ENCODE results near the gene CPO. TPM values are rescaled to one million over a fixed set of nuclear protein-coding genes. Genes with fewer than 3 reads are reported as not detected.

The CPO gene
- total RNA-seq, 1 experiment from 2014 or later: 0.40 TPM

DNA sequence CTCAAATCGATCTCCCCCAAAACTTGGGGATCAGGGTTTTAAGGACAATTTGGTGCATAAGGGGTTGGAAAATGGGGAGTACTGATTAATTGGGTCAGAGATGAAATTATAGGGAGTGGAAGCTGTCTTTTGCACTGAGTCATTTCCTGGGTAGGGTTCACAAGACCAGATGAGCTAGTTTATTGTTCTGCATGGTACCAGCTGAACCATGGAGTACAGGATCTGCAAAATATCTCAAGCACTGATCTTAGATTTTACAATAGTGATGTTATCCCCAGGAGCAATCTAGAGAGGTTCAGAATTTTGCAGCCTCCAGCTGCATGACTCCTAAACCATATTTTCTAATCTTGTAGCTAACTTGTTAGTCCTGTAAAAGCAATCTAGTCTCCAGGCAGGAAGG is 73.1 kb downstream of the CPO start:
- Mint-ChIP-seq H3K36me3 (ENCODE audit: insufficient read depth, unreplicated experiment) (no peaks in the 10 kb centered on the region), H3K4me3 (ENCODE audit: low read depth, unreplicated experiment) (no peak overlapping the region), H3K9me3 (ENCODE audit: low read depth, unreplicated experiment) (no peaks in the 10 kb centered on the region), H3K27ac (ENCODE audit: unreplicated experiment) (no peak overlapping the region), H3K4me1 (ENCODE audit: low read depth, unreplicated experiment) (peaks cover 28% of the 10 kb centered on the region), H3K27me3 (ENCODE audit: unreplicated experiment) (no peaks in the 10 kb centered on the region)
- no TSS peak for BruUV-seq (replicated peaks)
- CTCF ChIA-PET: no interaction called here
- TF ChIP-seq, protein P1, sequence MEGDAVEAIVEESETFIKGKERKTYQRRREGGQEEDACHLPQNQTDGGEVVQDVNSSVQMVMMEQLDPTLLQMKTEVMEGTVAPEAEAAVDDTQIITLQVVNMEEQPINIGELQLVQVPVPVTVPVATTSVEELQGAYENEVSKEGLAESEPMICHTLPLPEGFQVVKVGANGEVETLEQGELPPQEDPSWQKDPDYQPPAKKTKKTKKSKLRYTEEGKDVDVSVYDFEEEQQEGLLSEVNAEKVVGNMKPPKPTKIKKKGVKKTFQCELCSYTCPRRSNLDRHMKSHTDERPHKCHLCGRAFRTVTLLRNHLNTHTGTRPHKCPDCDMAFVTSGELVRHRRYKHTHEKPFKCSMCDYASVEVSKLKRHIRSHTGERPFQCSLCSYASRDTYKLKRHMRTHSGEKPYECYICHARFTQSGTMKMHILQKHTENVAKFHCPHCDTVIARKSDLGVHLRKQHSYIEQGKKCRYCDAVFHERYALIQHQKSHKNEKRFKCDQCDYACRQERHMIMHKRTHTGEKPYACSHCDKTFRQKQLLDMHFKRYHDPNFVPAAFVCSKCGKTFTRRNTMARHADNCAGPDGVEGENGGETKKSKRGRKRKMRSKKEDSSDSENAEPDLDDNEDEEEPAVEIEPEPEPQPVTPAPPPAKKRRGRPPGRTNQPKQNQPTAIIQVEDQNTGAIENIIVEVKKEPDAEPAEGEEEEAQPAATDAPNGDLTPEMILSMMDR (IDR thresholded peaks at IDR 0.05; ENCODE audit: unreplicated experiment): no peak
- no peak for DNase-seq
- intact Hi-C loops (cut with micrococcal nuclease; ENCODE audit: unreplicated experiment): no loop called here

DNA sequence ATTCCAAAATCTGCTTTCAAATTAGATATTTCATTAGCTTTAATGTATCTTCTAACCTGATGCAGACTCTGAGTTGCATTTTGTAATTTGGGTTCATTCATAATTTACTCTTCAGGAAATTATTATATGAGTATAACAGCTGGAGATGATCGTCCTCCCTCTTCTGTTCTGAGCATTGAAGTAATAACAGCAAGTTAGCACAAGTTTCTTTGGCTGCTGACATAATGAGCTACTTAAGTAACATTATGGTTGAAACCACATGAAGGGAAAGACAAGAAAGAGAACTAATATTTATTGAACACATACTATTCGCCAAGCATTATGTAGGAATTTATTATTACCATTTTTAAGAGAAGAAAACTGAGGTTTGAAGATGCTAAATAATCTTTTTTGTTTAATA is 75.1 kb downstream of the CPO start:
- no TSS peak for BruUV-seq (replicated peaks)

DNA sequence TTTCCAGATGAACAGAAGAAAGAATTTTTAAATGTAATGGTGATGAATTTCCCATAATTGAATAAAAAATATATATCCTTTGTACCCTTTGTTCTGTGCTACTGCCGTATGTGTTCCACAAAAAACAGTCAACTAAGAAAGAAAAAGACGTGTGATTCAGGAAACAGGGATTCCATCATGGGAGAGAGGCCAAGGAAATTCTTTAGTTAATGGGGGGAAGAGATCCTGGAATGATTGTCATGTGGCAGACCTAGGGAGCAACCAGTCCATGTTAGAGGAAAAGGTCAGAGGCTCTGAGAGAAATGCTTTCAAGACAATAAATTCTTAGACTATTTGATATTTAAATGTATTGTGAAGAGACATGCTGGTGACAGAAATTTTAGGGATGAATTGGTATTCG is 76.6 kb downstream of the CPO start:
- TF ChIP-seq, protein P1 (IDR thresholded peaks at IDR 0.05; ENCODE audit: unreplicated experiment): no peak
- no TSS peak for BruUV-seq (replicated peaks)
- no peak for DNase-seq
- Mint-ChIP-seq H3K4me1 (ENCODE audit: low read depth, unreplicated experiment) (peaks cover 8% of the 10 kb centered on the region), H3K27me3 (ENCODE audit: unreplicated experiment) (no peaks in the 10 kb centered on the region), H3K36me3 (ENCODE audit: insufficient read depth, unreplicated experiment) (no peaks in the 10 kb centered on the region), H3K27ac (ENCODE audit: unreplicated experiment) (no peak overlapping the region), H3K9me3 (ENCODE audit: low read depth, unreplicated experiment) (no peaks in the 10 kb centered on the region), H3K4me3 (ENCODE audit: low read depth, unreplicated experiment) (no peak overlapping the region)
- CTCF ChIA-PET: no interaction called here
- intact Hi-C loops (cut with micrococcal nuclease; ENCODE audit: unreplicated experiment): no loop called here

More for the DNA sequence above, 75.1 kb downstream of the CPO start:
- intact Hi-C loops (cut with micrococcal nuclease; ENCODE audit: unreplicated experiment): no loop called here
- no peaks in the 10 kb centered on the region for H3K9me3 Mint-ChIP-seq (ENCODE audit: low read depth, unreplicated experiment)
- peaks cover 11% of the 10 kb centered on the region for H3K4me1 Mint-ChIP-seq (ENCODE audit: low read depth, unreplicated experiment)
- DNase-seq: no peak
- H3K36me3 Mint-ChIP-seq (ENCODE audit: insufficient read depth, unreplicated experiment): no peaks in the 10 kb centered on the region
- H3K27ac Mint-ChIP-seq (ENCODE audit: unreplicated experiment): no peak overlapping the region
- H3K27me3 Mint-ChIP-seq (ENCODE audit: unreplicated experiment): no peaks in the 10 kb centered on the region
- CTCF ChIA-PET: no interaction called here
- TF ChIP-seq, protein P1 (IDR thresholded peaks at IDR 0.05; ENCODE audit: unreplicated experiment): no peak
- no peak overlapping the region for H3K4me3 Mint-ChIP-seq (ENCODE audit: low read depth, unreplicated experiment)

Other genes with a start within 250 kb of the CPO start
- gene DYTN, start 221.1 kb upstream of the CPO start, total RNA-seq (2022): not detected in 2 replicates
- 0.94 and 1.9 TPM in 2 replicates for gene MDH1B, start 174.2 kb upstream of the CPO start, total RNA-seq (2022)
- gene FASTKD2, start 173.9 kb upstream of the CPO start, total RNA-seq (2022): 31.5 and 31.9 TPM in 2 replicates
- gene KLF7, start 226.4 kb downstream of the CPO start, total RNA-seq (2022): 22.2 and 24.9 TPM in 2 replicates

All from Calu3 (cell line).